Epithelial cell of proximal tubule (primary cell): ENCODE data around the gene ETAA1. TPM values are rescaled to one million over a fixed set of nuclear protein-coding genes. Genes with fewer than 3 reads are reported as not detected.

Experiments used
- DNase-seq: peaks from one replicate; pipeline ENCODE4 v3.0.0-alpha.2; 2011; ENCODE audit warnings: low read depth
- H3K4me3 ChIP-seq: 2 replicates; pipeline ENCODE4 v1.5.1; 2011; ENCODE audit warnings: low read depth, mild to moderate bottlenecking, low read length
- total RNA-seq: library from RNA; depleted of rRNA; stranded (reverse); fragments of >200 nt; gene quantifications from 2 replicates; pipeline ENCODE4 v1.2.3, GENCODE V29; 2015
- TF ChIP-seq, protein P1 (sequence below): conservative IDR thresholded peaks from 2 replicates; pipeline ENCODE4 v1.5.1; 2012; ENCODE audit warnings: low read depth, mild to moderate bottlenecking, low read length

The ETAA1 gene
- total RNA-seq, 1 donor from 2014 or later: 16.7 TPM

DNA sequence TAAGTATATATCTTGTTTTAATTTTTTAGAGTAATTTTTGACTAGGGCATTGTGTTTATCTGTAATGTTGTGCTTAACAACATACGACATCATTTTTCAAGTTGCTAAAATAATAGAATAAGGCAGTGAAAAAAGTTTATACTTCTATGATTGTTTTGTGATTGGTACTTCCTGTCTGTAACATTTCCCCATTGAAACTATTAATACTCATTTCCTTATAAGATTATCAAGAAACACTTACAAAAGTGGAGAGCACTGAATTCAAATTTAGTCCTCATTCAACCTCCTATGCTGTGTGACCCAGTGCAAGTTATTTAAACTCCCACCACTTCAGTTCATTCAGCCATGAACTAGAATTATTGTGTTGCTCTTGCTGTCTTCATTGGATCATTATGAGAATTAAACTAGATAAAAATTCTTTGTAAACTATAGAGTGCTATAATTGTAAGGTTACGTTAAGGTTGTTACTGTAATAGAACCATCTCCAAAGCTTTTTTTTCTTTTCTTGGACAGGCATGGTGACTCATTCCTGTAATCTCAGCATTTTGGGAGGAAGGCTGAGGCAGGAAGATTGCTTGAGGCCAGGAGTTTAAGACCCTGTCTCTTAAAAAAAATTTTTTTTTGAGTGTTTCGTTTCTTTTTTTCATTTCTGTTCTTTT, 2.8 kb downstream of the ETAA1 start:
- H3K4me3 ChIP-seq: no peak overlapping the region
- TF ChIP-seq, protein P1, sequence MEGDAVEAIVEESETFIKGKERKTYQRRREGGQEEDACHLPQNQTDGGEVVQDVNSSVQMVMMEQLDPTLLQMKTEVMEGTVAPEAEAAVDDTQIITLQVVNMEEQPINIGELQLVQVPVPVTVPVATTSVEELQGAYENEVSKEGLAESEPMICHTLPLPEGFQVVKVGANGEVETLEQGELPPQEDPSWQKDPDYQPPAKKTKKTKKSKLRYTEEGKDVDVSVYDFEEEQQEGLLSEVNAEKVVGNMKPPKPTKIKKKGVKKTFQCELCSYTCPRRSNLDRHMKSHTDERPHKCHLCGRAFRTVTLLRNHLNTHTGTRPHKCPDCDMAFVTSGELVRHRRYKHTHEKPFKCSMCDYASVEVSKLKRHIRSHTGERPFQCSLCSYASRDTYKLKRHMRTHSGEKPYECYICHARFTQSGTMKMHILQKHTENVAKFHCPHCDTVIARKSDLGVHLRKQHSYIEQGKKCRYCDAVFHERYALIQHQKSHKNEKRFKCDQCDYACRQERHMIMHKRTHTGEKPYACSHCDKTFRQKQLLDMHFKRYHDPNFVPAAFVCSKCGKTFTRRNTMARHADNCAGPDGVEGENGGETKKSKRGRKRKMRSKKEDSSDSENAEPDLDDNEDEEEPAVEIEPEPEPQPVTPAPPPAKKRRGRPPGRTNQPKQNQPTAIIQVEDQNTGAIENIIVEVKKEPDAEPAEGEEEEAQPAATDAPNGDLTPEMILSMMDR: no peak
- no peak for DNase-seq

DNA sequence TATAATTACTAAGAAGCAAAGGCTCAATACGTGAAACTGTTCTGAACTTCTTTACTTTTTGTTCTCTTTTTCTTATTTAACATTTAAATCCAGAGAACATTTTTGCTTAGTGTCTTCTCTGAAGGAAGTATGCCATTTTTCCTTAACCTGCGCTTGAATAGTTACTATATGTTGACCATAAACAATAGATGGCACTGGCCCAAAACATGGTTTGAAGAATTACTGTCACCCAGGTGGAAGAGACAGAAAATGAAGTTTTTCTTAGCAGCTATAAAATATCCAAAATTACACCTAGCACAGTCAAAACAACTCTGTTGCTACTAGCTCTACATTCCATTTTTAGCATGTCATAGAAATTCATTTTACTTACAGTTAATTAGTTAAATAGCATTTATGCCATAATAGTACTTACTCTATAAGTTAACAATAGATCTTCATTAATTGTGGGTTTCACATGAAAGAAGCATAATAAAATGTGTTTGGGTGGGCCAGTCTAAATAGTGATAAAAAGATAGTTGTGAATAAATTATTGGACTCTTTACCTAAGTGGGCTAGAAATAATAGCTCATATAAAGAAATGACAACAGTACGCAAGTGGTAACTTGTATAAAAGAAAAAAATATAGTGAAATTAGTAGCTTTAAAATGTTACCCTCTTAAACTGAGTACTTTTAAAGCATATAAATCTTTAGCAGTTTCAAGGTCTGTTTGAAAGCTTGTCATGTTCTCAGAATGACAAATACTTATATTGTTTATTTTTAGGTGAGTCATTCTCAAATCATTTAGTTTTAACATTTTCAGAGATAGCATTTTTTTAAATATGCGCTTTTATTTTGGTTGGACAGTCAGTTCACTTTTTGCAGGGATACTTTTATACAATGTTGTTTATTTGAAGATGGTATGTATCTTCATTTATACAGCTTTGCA, 3.7 kb downstream of the ETAA1 start:
- H3K4me3 ChIP-seq: no peak overlapping the region
- TF ChIP-seq, protein P1: no peak

DNA sequence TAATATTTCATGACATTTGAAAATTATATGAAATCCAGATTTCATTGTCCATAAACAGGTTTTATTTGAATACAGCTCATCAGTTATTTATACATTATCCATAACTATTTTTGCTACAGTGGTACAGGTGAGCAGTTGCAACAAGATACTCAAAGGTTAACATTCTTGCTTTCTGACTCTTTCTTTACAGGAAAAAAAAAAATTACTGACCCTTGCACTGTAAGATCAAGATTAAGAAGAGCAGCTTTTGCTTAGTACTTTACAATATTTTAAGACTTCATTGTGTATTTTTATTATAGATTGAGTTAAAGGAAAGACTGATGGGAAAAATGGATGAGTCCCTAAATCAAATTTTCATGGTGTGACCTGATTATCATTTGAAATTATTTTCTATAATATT, 11.2 kb downstream of the ETAA1 start:
- H3K4me3 ChIP-seq: no peak overlapping the region
- TF ChIP-seq, protein P1: no peak
- DNase-seq: no peak

More for the DNA sequence above, 3.7 kb downstream of the ETAA1 start:
- no peak for DNase-seq

DNA sequence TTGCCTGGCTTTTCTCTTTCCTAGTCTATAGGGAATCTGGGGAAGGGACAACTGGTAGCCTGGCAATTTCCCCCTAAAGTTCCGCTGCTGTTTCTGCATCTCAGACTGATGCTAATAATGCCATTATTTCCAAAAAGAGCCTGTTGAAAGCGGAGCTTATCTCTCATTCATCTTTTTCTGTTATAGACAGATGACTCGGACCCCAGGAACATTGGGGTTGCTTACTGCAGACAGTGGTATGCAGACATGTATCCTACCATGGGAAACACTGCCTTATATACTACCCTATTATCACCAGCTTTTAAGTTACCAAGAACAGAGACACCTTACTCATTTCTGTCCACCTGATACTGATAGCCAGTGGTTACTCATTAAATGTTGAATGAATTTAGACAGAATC, 15.3 kb downstream of the ETAA1 start:
- H3K4me3 ChIP-seq: no peak overlapping the region
- TF ChIP-seq, protein P1: no peak
- DNase-seq: no peak

DNA sequence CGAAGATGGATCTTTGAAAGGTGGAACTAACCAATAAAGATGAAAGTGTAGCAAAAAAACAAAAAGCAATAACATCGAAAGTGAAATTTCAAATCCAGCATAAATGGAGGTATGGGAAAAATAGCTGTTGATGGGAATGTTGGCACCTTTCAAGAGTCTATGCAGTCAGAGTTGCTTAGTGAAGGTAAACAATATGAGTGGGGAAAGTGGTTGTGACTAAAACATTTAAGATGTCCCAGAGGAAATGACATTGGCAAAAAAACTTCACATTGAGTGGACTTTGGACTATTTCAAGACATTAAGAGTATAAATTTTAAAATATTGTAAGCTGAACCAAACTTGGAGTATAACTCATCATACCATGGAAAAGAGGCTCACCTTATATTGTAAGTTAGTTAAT, 17.7 kb downstream of the ETAA1 start:
- TF ChIP-seq, protein P1: no peak
- DNase-seq: no peak
- H3K4me3 ChIP-seq: no peak overlapping the region

DNA sequence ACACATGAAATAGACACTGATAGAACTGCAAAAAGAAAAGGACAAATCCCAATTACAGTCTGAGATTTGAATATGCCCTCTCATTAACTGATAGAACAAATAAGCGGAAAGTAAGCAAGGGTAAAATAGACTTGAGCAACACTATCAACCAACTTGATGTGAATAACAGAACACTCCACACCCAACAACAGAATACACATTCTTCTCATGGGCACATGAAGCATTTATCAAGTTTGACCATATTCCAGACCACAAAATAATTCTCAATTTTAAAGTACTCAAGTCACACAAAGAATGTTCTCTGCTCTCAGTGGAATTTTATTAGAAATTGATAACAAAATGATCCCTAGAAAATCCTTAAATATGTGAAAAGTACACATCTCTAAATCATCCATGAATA, 19.0 kb downstream of the ETAA1 start:
- no peak for DNase-seq
- TF ChIP-seq, protein P1: no peak
- H3K4me3 ChIP-seq: no peak overlapping the region
